Stimulated activated CD8-positive, alpha-beta memory T cell treated with anti-CD3 and anti-CD28 coated beads, Interleukin-4, amount 100 ng/mL, for 24 hours (primary cell): ENCODE data around the gene ANAPC16.
"Not testable (repeated sequence)": the region's sequence is repeated elsewhere in the genome, so short reads cannot be mapped to it uniquely, and the experiment has no call there.

Experiments used
- DNase-seq: peaks from one replicate; pipeline ENCODE4 v3.0.0-alpha.2; 2020; ENCODE audit warnings: low read depth

ANAPC16 gene

GRCh38 chr10:72243822-72244437, 28.1 kb downstream of the ANAPC16 start:
- DNase-seq = no peak

GRCh38 chr10:72244573-72245038, 28.8 kb downstream of the ANAPC16 start:
- DNase-seq = no peak

DNA sequence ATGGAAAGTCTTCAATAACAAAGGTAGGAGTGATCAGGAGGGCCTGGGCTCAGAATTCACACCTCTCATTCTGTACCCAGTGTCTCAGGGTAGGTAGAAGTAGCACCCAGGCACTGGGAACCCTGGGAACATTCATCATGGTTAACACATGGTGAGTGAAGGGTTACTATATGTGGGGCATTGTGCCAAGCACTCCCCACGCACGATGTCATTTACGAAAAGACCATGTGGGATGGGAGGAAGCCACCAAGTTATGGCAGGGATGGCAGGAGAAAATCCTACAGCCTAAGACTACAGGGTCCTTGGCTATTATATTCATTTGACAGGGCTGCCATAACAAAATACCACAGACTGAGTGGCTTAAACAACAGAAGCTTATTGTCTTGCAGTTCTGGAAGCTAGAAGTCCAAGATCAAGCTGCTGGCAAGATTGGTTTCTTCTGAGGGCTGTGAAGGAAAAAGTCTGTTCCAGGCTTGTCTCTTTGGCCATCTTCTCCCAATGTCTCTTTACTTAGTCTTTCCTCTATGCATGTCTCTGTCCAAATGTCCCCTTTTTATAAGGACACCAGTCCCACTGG, 30.2 kb downstream of the ANAPC16 start:
- no peak for DNase-seq

GRCh38 chr10:72248468-72249151, 32.8 kb downstream of the ANAPC16 start:
- DNase-seq = peak; percentile 49

- not testable (repeated sequence) for DNase-seq
Observed at GRCh38 chr10:72249176-72249862, 33.5 kb downstream of the ANAPC16 start.

DNA sequence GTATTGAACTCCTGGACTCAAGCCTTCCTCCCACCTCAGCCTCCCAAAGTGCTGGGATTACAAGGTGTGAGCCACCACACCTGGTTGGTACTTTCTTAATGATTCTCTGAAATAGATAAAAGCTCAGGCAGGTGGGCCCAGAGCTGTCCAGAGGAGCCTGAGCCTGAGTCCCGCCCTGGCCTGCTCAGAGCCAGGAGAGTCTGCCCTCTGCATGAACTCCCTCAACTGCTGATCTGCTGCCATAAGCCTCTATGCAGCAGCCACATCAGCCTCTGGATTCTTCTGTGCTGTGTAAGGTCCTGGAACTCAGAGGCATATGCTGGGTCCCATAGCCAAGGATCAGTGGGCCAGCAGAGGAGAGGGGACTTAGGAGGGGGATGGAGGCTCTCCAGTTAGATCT, 34.9 kb downstream of the ANAPC16 start:
- no peak for DNase-seq

DNA sequence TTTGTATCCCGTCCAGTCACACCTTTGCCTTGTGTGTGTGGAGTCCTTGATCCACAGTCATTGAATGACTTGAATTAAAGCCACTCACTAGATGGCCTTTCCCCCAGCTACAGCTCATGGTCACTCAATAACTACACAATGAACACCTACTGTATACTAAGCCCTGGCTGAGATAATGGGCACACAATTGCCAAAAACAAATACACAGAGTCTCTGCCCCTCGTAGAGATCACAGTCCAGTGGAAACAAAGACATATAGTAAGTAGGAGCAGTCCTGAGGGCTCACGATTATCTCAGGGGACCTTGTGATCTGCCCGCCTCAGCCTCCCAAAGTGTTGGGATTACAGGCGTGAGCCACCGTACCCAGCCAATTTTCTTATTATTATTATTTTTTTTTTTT, 35.8 kb downstream of the ANAPC16 start:
- DNase-seq = no peak

- no peak for DNase-seq
Observed at GRCh38 chr10:72252972-72253371, 37.2 kb downstream of the ANAPC16 start.

DNA sequence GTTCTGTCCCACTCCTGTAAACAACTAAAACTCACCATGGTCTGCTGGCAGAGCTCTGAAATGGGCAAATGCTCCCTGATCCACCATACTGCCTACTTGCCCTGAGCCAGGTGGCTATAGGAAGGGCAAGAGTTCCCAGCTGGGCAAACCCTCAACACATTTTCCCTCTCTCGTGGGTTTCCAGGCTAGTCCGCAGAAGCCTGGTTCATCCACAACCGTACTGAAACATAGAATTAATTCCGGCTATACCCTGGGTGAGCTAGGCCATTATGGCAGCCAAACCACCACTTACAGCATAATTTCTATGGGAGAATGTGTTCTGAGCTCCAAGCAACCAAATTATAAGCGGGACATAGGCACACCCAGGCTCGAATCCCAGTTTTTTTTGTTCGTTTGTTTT, 37.8 kb downstream of the ANAPC16 start:
- no peak for DNase-seq

DNA sequence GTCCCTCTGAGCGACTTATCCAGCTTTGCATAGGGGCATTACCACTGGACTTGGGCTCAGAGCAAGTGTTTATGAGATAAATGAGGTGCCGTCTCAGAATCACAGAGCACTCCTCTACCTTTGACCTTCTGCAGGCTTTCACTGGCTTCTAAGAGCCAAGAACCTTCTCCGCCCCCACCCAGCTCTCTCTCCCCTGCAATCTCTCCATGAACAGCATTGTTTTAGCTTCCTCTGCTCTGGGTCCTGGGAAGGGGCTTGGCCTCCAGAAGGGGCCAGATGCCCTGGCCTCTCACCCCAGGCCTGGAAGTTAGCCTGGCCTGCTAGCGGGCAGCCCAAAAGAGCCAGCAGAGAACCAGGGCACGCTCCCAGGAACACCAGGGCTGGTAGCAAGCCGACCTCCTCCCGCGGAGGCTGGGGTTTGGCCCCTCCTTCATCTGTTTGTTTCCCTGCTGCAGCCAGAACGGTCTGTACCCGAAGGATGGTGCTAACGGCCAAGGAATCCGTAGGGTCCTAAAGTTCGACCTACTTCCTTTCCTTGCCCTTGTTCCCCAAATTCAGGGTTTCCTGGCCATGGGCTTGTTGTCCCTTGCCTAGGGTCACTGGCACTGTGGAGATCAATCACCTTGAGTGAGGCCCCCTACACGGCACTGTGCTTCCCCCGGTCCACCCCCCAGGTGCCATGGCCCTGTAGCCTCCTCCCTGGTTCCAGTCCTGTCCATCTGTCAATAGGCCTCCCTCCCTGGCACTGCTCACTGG, 39.2 kb downstream of the ANAPC16 start:
- DNase-seq = no peak

- no peak for DNase-seq
Observed at GRCh38 chr10:72255977-72256729, 40.3 kb downstream of the ANAPC16 start.

DNA sequence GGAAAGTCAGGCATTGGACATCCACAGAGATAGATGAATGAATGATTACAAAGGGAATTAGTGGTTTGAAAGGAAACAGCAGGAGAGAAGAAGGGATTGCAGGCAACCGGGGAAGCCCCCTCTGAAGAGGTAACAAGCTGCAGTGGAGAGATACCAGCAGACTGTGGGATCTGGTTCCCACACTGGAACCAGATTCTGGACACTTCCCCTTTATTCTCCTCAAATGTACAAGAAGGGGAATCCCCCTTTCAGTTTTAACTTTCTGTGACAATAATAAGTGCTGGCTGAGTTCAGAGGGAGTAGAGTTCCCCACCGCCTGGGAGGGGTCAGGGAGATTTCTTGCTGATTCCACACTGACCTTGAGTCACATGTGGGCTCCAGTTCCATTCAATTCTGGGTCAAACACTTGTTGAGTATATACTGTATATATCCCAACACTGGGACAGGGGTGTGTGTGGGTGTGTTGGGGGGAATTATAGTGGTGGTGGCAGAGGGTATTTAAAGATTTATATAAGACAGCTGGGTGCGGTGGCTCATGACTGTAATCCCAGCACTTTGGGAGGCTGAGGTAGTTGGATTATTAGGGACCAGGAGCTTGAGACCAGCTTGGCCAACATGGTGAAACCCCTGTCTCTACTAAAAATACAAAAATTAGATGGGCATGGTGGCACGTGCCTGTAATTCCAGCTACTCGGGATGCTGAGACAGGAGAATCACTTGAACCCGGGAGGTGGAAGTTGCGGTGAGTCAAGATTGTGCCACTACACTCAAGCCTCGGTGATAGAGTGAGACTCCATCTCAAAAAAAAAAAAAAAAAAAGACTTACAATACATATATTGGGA, 41.5 kb downstream of the ANAPC16 start:
- no peak for DNase-seq

DNA sequence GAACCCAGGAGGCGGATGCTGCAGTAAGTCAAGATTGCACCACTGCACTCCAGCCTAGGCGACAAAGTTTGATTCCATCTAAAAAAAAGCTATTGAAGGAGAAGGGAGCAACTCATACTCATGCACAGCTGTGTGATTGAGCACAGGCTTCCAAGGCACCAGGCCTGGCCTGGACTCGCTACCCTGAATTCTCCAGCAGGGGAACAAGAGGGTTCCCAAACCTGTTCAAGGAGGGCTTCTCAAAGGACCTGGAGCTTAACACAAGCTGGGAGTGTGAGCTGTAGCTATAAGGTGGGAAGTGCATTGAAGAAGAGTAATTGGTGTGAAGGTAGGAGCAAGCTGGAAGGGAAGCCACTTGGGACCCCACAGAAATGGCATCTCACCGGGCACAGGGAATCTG, 42.8 kb downstream of the ANAPC16 start:
- no peak for DNase-seq

DNA sequence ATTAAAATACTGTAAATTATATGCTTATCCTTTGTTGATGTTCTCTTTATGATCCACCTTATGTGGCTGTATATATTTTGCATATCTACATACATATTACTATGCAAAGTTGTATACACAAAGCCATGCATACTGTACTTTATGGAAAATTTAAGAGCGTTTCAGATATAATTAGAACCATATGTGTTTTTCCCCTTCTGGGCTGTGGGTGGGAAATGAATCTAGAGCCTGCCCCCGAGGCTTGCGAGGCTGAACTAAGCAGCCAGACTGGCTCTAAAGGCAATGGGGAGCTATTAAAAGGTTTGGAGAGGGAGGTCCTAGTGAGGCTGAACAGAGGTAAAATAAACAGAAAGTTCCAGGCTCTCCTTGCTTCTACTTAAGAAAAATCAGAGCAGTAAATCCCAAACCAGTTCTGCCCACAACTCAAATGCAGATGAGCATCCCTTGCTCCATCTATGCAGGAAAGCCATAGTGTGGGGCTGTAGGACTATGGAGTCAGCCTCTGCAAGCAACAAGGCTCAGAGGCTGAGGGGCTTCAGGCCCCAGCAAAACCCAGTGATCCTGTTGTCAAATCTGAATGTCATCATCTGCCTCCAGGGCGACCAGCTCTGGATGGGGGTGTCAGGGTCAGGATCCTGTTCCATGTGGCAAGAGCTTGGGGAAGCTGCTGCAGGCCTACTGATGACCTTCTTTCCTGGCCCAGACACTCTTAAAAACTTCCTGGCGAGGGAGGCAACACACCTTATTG, 43.9 kb downstream of the ANAPC16 start:
- DNase-seq = no peak

GRCh38 chr10:72260239-72260975, 44.6 kb downstream of the ANAPC16 start:
- DNase-seq = peak; percentile 80

DNA sequence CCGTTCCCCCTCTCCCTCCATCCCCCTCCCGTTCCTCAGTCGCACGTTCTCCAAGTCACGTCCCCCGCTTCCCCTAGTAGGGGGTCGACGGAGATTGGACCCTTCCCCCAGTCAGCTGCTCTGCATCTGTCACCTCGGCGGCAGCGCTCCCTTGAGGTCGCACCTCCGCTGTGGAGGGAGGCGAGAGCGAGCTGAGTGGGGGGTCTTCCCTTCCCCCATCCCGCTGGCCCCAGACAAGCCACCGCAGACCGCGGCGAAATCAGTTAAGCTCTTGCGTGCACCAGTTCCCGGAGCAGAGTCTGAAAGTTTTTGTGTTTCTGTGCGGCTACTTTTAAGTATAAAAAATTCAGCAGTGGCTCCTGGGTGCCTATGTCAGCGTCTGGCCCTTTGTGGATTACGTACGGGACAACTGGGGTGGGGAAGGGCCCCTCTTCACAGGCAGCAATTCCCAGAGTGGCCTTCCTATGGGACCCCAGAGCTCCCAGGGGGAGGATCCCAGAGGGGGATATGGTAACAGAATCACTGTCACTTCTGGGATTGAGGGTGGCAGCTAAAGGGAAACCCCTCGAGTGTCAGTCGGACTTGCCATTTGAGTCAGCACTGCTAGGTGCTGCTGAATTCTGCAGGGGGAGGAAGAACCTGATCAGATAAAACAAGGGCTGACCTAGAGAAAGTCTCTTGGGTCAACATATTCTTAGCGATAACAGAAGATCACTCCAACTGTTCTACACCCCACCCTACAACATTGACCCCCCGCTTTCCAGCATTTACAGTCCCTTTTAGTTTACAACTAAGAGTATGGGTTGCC, 45.4 kb downstream of the ANAPC16 start:
- DNase-seq = peak; percentile 49

- DNase-seq = no peak
Observed at GRCh38 chr10:72261784-72262404, 46.1 kb downstream of the ANAPC16 start.
